NCI-H1092 (cell line): Measurements from ENCODE around the gene SLX9.

Experiments used
- DNase-seq: peaks from one replicate; lab custom pipeline; 2025; lab: John Stamatoyannopoulos, UW

Gene SLX9

GRCh38 chr21:44977616-44978340 lies 37.9 kb downstream of the SLX9 start:
- no peak for DNase-seq

- DNase-seq, result no peak
Observed at GRCh38 chr21:44979687-44980561, 40.1 kb downstream of the SLX9 start.

- no peak for DNase-seq
Observed at GRCh38 chr21:44980562-44981489, 41.0 kb downstream of the SLX9 start.

GRCh38 chr21:44982558-44983250 lies 42.9 kb downstream of the SLX9 start:
- DNase-seq, result peak; percentile 13

GRCh38 chr21:44983421-44984206 lies 43.8 kb downstream of the SLX9 start:
- DNase-seq, result no peak

GRCh38 chr21:44984428-44984791 lies 44.6 kb downstream of the SLX9 start:
- DNase-seq, result no peak

- no peak for DNase-seq
Observed at GRCh38 chr21:44984792-44985440, 45.1 kb downstream of the SLX9 start.

GRCh38 chr21:44985441-44986401 lies 45.9 kb downstream of the SLX9 start:
- DNase-seq, result no peak

- no peak for DNase-seq
Observed at GRCh38 chr21:44986471-44987291, 46.9 kb downstream of the SLX9 start.

- DNase-seq, result no peak
Observed at GRCh38 chr21:44987301-44987885, 47.6 kb downstream of the SLX9 start.

- DNase-seq, result no peak
Observed at GRCh38 chr21:44987886-44988606, 48.2 kb downstream of the SLX9 start.

- DNase-seq, result no peak
Observed at GRCh38 chr21:44988607-44989536, 49.0 kb downstream of the SLX9 start.

GRCh38 chr21:44989537-44989886 lies 49.7 kb downstream of the SLX9 start:
- DNase-seq, result no peak

GRCh38 chr21:44989943-44990780 lies 50.3 kb downstream of the SLX9 start:
- no peak for DNase-seq

- no peak for DNase-seq
Observed at GRCh38 chr21:44990921-44991320, 51.1 kb downstream of the SLX9 start.
